A549 (cell line): ENCODE results near the gene PRMT5. TPM values are rescaled to one million over a fixed set of nuclear protein-coding genes. Genes with fewer than 3 reads are reported as not detected.
A peak's percentile ranks its signal among the peaks of the same experiment; 100 is the strongest.

ENCODE experiments used
- ATAC-seq, 2 experiments: fragments of 200-7000 bp in 1 of 2; fragments of >200 bp in 1 of 2; cut with Nextera tagmentation in 1 of 2; cut with Tn5 transposase in 1 of 2; 3 replicates each; pipeline versions ENCODE4 v1.8.0 to v1.9.1; 2018 to 2020; ENCODE audit warnings: mild to moderate bottlenecking in 1 of 2, moderate library complexity in 1 of 2
- CTCF ChIA-PET: fragments of 300-600 bp; sonication (Branson Sonifier 250); formaldehyde crosslinking; extraction: SDS; loops from one replicate; lab custom pipeline; 2021; ENCODE audit warnings: antibody characterized with exemption, inconsistent platforms; lab: Yijun Ruan, JAX
- POLR2A ChIA-PET: fragments of 350-600 bp; formaldehyde crosslinking; extraction: SDS; loops from one replicate; lab custom pipeline; 2021; ENCODE audit warnings: antibody characterized with exemption, inconsistent platforms; lab: Yijun Ruan, JAX
- DNase-seq, 2 experiments: peaks; one replicate each; pipeline versions ENCODE4 v3.0.0 to v3.0.0-alpha.2; 2011 to 2016; ENCODE audit warnings: low read depth in 1 of 2, low spot score in 1 of 2
- FAIRE-seq: peaks from 2 replicates; lab custom pipeline; 2011; peaks lifted over from hg19 to GRCh38; lab: Jason Lieb, UNC
- H3K27ac ChIP-seq, 2 experiments: fragments of >200 bp; sonication (Bioruptor Twin); formaldehyde crosslinking; 3 replicates each; pipeline ENCODE4 v1.5.1; 2016 to 2017
- H3K4me1 ChIP-seq: fragments of >200 bp; sonication (Bioruptor Twin); formaldehyde crosslinking; 3 replicates; pipeline ENCODE4 v1.6.1; 2016
- H3K4me2 ChIP-seq: fragments of >200 bp; sonication (Bioruptor Twin); formaldehyde crosslinking; 3 replicates; pipeline ENCODE4 v1.6.1; 2016
- H3K4me3 ChIP-seq: fragments of >200 bp; sonication (Bioruptor Twin); formaldehyde crosslinking; 3 replicates; pipeline ENCODE4 v1.5.1; 2016
- H3K9me3 ChIP-seq: fragments of >200 bp; sonication (Bioruptor Twin); formaldehyde crosslinking; 3 replicates; pipeline ENCODE4 v1.6.1; 2016
- BCL3 ChIP-seq: fragments of >200 bp; sonication (Bioruptor Twin); formaldehyde crosslinking; IDR thresholded peaks from 3 replicates; pipeline ENCODE4 v1.6.1; 2016
- CBX8 ChIP-seq: fragments of 200-600 bp; sonication (generic); IDR thresholded peaks from 2 replicates; pipeline ENCODE4 v1.6.1; 2016
- CHD4 ChIP-seq: fragments of 200-600 bp; sonication (generic); IDR thresholded peaks from 2 replicates; pipeline ENCODE4 v1.6.1; 2016; ENCODE audit warnings: antibody characterized with exemption, mild to moderate bottlenecking, borderline replicate concordance
- EHF ChIP-seq: fragments of 250-450 bp; sonication (Bioruptor Pico); IDR thresholded peaks from 2 replicates; pipeline ENCODE4 v1.5.0; 2020; ENCODE audit warnings: mild to moderate bottlenecking
- FOSB ChIP-seq: fragments of 250-450 bp; sonication (Bioruptor Pico); IDR thresholded peaks from 2 replicates; pipeline ENCODE4 v1.5.0; 2020; ENCODE audit warnings: mild to moderate bottlenecking, moderate library complexity
- FOSL2 ChIP-seq, 2 experiments: fragments of 450-650 bp in 1 of 2; fragments of >200 bp in 1 of 2; sonication (Bioruptor Twin) in 1 of 2; formaldehyde crosslinking; IDR thresholded peaks; 2 replicates each; pipeline versions ENCODE4 v1.5.0 to v1.6.1; 2016 to 2020; ENCODE audit warnings: mild to moderate bottlenecking in 1 of 2, moderate library complexity in 1 of 2
- HEYL ChIP-seq: fragments of 250-450 bp; sonication (Bioruptor Pico); IDR thresholded peaks from 2 replicates; pipeline ENCODE4 v1.8.0; 2021; ENCODE audit warnings: mild to moderate bottlenecking, moderate library complexity
- HOXB13 ChIP-seq: fragments of 250-450 bp; sonication (Bioruptor Pico); IDR thresholded peaks from 2 replicates; pipeline ENCODE4 v1.5.0; 2020; ENCODE audit warnings: low read depth, mild to moderate bottlenecking, moderate library complexity
- JUNB ChIP-seq: fragments of >200 bp; sonication (Bioruptor Twin); formaldehyde crosslinking; IDR thresholded peaks from 2 replicates; pipeline ENCODE4 v1.6.1; 2016
- MAX ChIP-seq: IDR thresholded peaks from 2 replicates; pipeline ENCODE4 v1.6.1; 2012
- NFE2L2 ChIP-seq: fragments of 150-350 bp; conservative IDR thresholded peaks from 2 replicates; pipeline ENCODE4 v1.6.1; 2014; ENCODE audit warnings: low read length
- NR3C1 ChIP-seq: fragments of >200 bp; sonication (Bioruptor Twin); formaldehyde crosslinking; IDR thresholded peaks from 3 replicates; pipeline ENCODE4 v1.6.1; 2017
- PBX3 ChIP-seq: IDR thresholded peaks from 2 replicates; pipeline ENCODE4 v1.6.1; 2012
- PHF8 ChIP-seq: fragments of 200-600 bp; sonication (generic); IDR thresholded peaks from 2 replicates; pipeline ENCODE4 v1.6.1; 2016; ENCODE audit warnings: low read depth, mild to moderate bottlenecking, antibody characterized with exemption, moderate library complexity, borderline replicate concordance
- POLR2A ChIP-seq: IDR thresholded peaks from 2 replicates; pipeline ENCODE4 v1.6.1; 2012; ENCODE audit warnings: mild to moderate bottlenecking, low read length
- RFX5 ChIP-seq: fragments of 450-650 bp; IDR thresholded peaks from 2 replicates; pipeline ENCODE4 v1.7.1; 2014; ENCODE audit warnings: antibody characterized with exemption, mild to moderate bottlenecking, moderate library complexity
- RNF2 ChIP-seq: fragments of 200-600 bp; sonication (generic); IDR thresholded peaks from 2 replicates; pipeline ENCODE4 v1.6.1; 2016; ENCODE audit warnings: low read depth, mild to moderate bottlenecking, antibody characterized with exemption, moderate library complexity, borderline replicate concordance
- SREBF2 ChIP-seq: fragments of 450-650 bp; IDR thresholded peaks from 2 replicates; pipeline ENCODE4 v1.6.1; 2014; ENCODE audit warnings: mild to moderate bottlenecking, moderate library complexity
- ZC3H11A ChIP-seq: fragments of 450-650 bp; IDR thresholded peaks from 2 replicates; pipeline ENCODE4 v1.6.1; 2014; ENCODE audit warnings: antibody characterized with exemption, mild to moderate bottlenecking
- ZFP36 ChIP-seq: fragments of 450-650 bp; IDR thresholded peaks from 2 replicates; pipeline ENCODE4 v1.6.1; 2014; ENCODE audit warnings: borderline replicate concordance; ENCODE audit not compliant: partially characterized antibody
- ZNF302 ChIP-seq: fragments of 250-450 bp; sonication (Bioruptor Pico); IDR thresholded peaks from 2 replicates; pipeline ENCODE4 v1.9.0; 2021; ENCODE audit warnings: inconsistent platforms, mild to moderate bottlenecking, moderate library complexity
- WGBS: methylation state at CpG from one replicate; pipeline ENCODE4 v1.1.6; 2017; ENCODE audit errors: missing lambda C conversion rate; 5-methylcytosine and 5-hydroxymethylcytosine counted together
- polyA plus RNA-seq, 4 experiments: library from polyadenylated mRNA; depleted of rRNA in 3 of 4; stranded (reverse); fragments of >200 nt; fragmentation: RNase III in 1 of 4; extraction: RNeasy Plus Mini Kit Qiagen cat#74134 plus additional on column Dnase treatment in 1 of 4; gene quantifications; 2 replicates in 3 of 4; 3 replicates in 1 of 4; pipeline ENCODE4 v1.2.3, GENCODE V29; 2011 to 2017

PRMT5 gene
- polyA plus RNA-seq, 2 of the 4 experiments (the other 2 are of a cell fraction), result 188 to 214 TPM

GRCh38 chr14:22882529-22883172 lies 46.5 kb downstream of the PRMT5 start:
- POLR2A ChIA-PET, result interaction anchor here (0.6 to 1.0 kb wide), 3 partner anchors 9 to 114 kb away, joined by 3 to 5 read pairs (median 3); partner anchors contain the start of gene LRP10
- H3K9me3 ChIP-seq, result no peaks in the 10 kb centered on the region
- H3K4me2 ChIP-seq, result no peak overlapping the region
- peaks cover 8% of the 10 kb centered on the region; the same call in 2 of the 3 replicates for H3K4me1 ChIP-seq
- no peak for TF ChIP-seq MAX
- TF ChIP-seq FOSB (CRISPR knock-in tag), result no peak
- no peak for TF ChIP-seq ZFP36
- H3K27ac ChIP-seq, result no peak overlapping the region
- FAIRE-seq (no peak), ATAC-seq (no peak), DNase-seq (peak in 1 of 2 experiments; percentile 27)
- CTCF ChIA-PET, result interaction anchor here (0.7 to 23.1 kb wide), 13 partner anchors 10 to 327 kb away, joined by 3 to 368 read pairs (median 5); partner anchors contain the start of genes CDH24, DAD1, LRP10 and PRMT5
- H3K4me3 ChIP-seq, result no peak overlapping the region
- WGBS, result 70% methylated on average over 6 of the region's 6 CpGs

- no peaks in the 10 kb centered on the region for H3K9me3 ChIP-seq
- no peak overlapping the region for H3K4me2 ChIP-seq
- FAIRE-seq (no peak), ATAC-seq (no peak), DNase-seq (no peak)
- POLR2A ChIA-PET, result interaction anchor here (1.0 kb wide), 1 partner anchor 11 kb away, joined by 3 read pairs; the partner anchor contains the start of gene LRP10
- TF ChIP-seq RFX5 (no peak), RNF2 (no peak), BCL3 (no peak), ZNF302 (CRISPR knock-in tag) (no peak), POLR2A (no peak), EHF (no peak), PBX3 (no peak), CHD4 (no peak), JUNB (no peak), HOXB13 (CRISPR knock-in tag) (no peak), PHF8 (no peak), HEYL (no peak), NFE2L2 (no peak), FOSL2 (IDR thresholded peaks at IDR 0.05) (no peak), FOSL2 (CRISPR knock-in tag; IDR thresholded peaks at IDR 0.05) (no peak), CBX8 (no peak), ZC3H11A (no peak), FOSB (CRISPR knock-in tag) (no peak), NR3C1 (no peak), SREBF2 (no peak)
- TF ChIP-seq, all 56 proteins: peak for 0
- WGBS, result 67% methylated on average over 7 of the region's 7 CpGs
- CTCF ChIA-PET, result interaction anchor here (0.7 to 23.1 kb wide), 10 partner anchors 9 to 326 kb away, joined by 3 to 368 read pairs (median 8); partner anchors contain the start of genes CDH24, LRP10 and PRMT5
- Histone ChIP-seq H3K4me3 (no peak overlapping the region), H3K4me1 (peaks cover 7% of the 10 kb centered on the region; the same call in 1 of the 3 replicates), H3K27ac (no peak overlapping the region)
Measured at GRCh38 chr14:22882064-22882463, 47.1 kb downstream of the PRMT5 start.
